HCT116 (cell line): Measurements from ENCODE around the gene OR3A3. TPM values are rescaled to one million over a fixed set of nuclear protein-coding genes. Genes with fewer than 3 reads are reported as not detected.

Experiments
- ATAC-seq: fragments of 200-7000 bp; cut with Tn5 transposase; 2 replicates; pipeline ENCODE4 v1.9.1; 2020; ENCODE audit warnings: mild to moderate bottlenecking, moderate library complexity
- BruUV-seq: library from RNA; stranded (reverse); fragments of 400-500 nt; replicated peaks from 2 replicates; lab custom pipeline; 2021; lab: Mats Ljungman, UMichigan
- CTCF ChIA-PET: fragments of 300-600 bp; sonication (Branson Sonifier 250); formaldehyde crosslinking; loops from one replicate; lab custom pipeline; 2021; ENCODE audit warnings: antibody characterized with exemption; lab: Charles Lee
- POLR2A ChIA-PET: fragments of 300-600, 350-600 bp; sonication (Branson Sonifier 250); formaldehyde crosslinking; loops from one replicate; lab custom pipeline; 2021; ENCODE audit warnings: antibody characterized with exemption; lab: Charles Lee
- RAD21 ChIA-PET, 2 experiments: fragments of 300-600 bp; sonication (Branson Sonifier 250); formaldehyde crosslinking; loops; one replicate each; lab custom pipeline; 2023; ENCODE audit warnings: low total read pairs in 2 of 2; ENCODE audit not compliant: uncharacterized antibody in 2 of 2, unreplicated experiment in 2 of 2, low non-redundant PET in 1 of 2; lab: Charles Lee
- DNase-seq: peaks from one replicate; pipeline ENCODE4 v3.0.0-alpha.2; 2010; ENCODE audit warnings: low read depth, low spot score
- H2AFZ ChIP-seq: fragments of 200-600 bp; shearing (Covaris generic), sonication (generic); 2 replicates; pipeline ENCODE4 v1.6.1; 2017; ENCODE audit warnings: low read depth, mixed run types, mixed read lengths, antibody characterized with exemption, low read length; ENCODE audit not compliant: poor library complexity, severe bottlenecking
- H3K27ac ChIP-seq: 2 replicates; pipeline ENCODE4 v1.5.1; 2012; ENCODE audit warnings: low read depth, low read length
- H3K27me3 ChIP-seq: fragments of 200-600 bp; sonication (generic); 2 replicates; pipeline ENCODE4 v1.6.1; 2016; ENCODE audit warnings: mixed run types, low read length, mixed read lengths; ENCODE audit not compliant: insufficient read depth
- H3K36me3 ChIP-seq, 2 experiments: fragments of 200-500 bp in 1 of 2; fragments of 200-600 bp in 1 of 2; sonication (Bioruptor generic) in 1 of 2; sonication (generic) in 1 of 2; 2 replicates each; pipeline versions ENCODE4 v1.5.1 to v1.6.1; 2014 to 2016; ENCODE audit warnings: low read length in 2 of 2, inconsistent platforms in 1 of 2, mixed read lengths in 1 of 2, mixed run types in 1 of 2; ENCODE audit not compliant: insufficient read depth in 2 of 2, control insufficient read depth in 1 of 2
- H3K4me1 ChIP-seq, 2 experiments: fragments of 200-600 bp in 1 of 2; sonication (generic) in 1 of 2; 2 replicates each; pipeline versions ENCODE4 v1.5.1 to v1.6.1; 2012 to 2017; ENCODE audit warnings: low read length in 2 of 2, inconsistent platforms in 1 of 2, mild to moderate bottlenecking in 1 of 2, mixed read lengths in 1 of 2, mixed run types in 1 of 2, moderate library complexity in 1 of 2; ENCODE audit not compliant: insufficient read depth in 2 of 2, control insufficient read depth in 1 of 2
- H3K4me2 ChIP-seq: fragments of 200-600 bp; sonication (generic); 2 replicates; pipeline ENCODE4 v1.6.1; 2017; ENCODE audit warnings: mixed run types, low read length, mixed read lengths
- H3K4me3 ChIP-seq, 2 experiments: fragments of 200-600 bp in 1 of 2; sonication (generic) in 1 of 2; replicated peaks in 1 of 2; 2 replicates each; pipeline ENCODE4 v1.5.1; 2011 to 2016; ENCODE audit warnings: low read length in 2 of 2, control low read depth in 1 of 2, low read depth in 1 of 2, mild to moderate bottlenecking in 1 of 2, mixed read lengths in 1 of 2, mixed run types in 1 of 2
- H3K79me2 ChIP-seq: fragments of 200-600 bp; sonication (generic); 2 replicates; pipeline ENCODE4 v1.6.1; 2017; ENCODE audit warnings: mild to moderate bottlenecking, mixed run types, low read length, moderate library complexity, mixed read lengths; ENCODE audit not compliant: insufficient read depth
- H3K9ac ChIP-seq: fragments of 200-600 bp; sonication (generic); 2 replicates; pipeline ENCODE4 v1.6.1; 2016; ENCODE audit warnings: low read length, mixed read lengths
- H3K9me2 ChIP-seq: fragments of 200-600 bp; sonication (generic), shearing (Covaris generic); 2 replicates; pipeline ENCODE4 v1.6.1; 2017; ENCODE audit warnings: mixed run types, mild to moderate bottlenecking, moderate library complexity; ENCODE audit not compliant: insufficient read depth
- H3K9me3 ChIP-seq, 2 experiments: fragments of 200-500 bp in 1 of 2; fragments of 200-600 bp in 1 of 2; sonication (Bioruptor generic) in 1 of 2; sonication (generic) in 1 of 2; 2 replicates each; pipeline ENCODE4 v1.6.1; 2014 to 2017; ENCODE audit warnings: low read length in 2 of 2, mixed read lengths in 2 of 2, inconsistent platforms in 1 of 2, low read depth in 1 of 2, mild to moderate bottlenecking in 1 of 2, mixed run types in 1 of 2, moderate library complexity in 1 of 2; ENCODE audit not compliant: control insufficient read depth in 1 of 2, insufficient read depth in 1 of 2
- H4K20me1 ChIP-seq: fragments of 200-600 bp; sonication (generic), shearing (Covaris generic); 2 replicates; pipeline ENCODE4 v1.6.1; 2017; ENCODE audit warnings: mixed run types, mild to moderate bottlenecking, moderate library complexity; ENCODE audit not compliant: insufficient read depth
- EGR1 ChIP-seq: IDR thresholded peaks from 2 replicates; pipeline ENCODE4 v1.6.1; 2012; ENCODE audit warnings: low read depth
- ELF1 ChIP-seq: IDR thresholded peaks from 2 replicates; pipeline ENCODE4 v1.6.1; 2012; ENCODE audit warnings: low read depth, borderline replicate concordance
- EZH2 ChIP-seq: fragments of 200-600 bp; sonication (generic); IDR thresholded peaks from 2 replicates; pipeline ENCODE4 v1.6.1; 2017; ENCODE audit warnings: antibody characterized with exemption, mixed run types
- EZH2phosphoT487 ChIP-seq: fragments of 200-600 bp; IDR thresholded peaks from 2 replicates; pipeline ENCODE4 v1.6.1; 2018; ENCODE audit warnings: antibody characterized with exemption, borderline replicate concordance
- FOSL1 ChIP-seq: IDR thresholded peaks from 2 replicates; pipeline ENCODE4 v1.6.1; 2012; ENCODE audit warnings: low read depth
- JUND ChIP-seq: IDR thresholded peaks from 2 replicates; pipeline ENCODE4 v1.6.1; 2012
- POLR2A ChIP-seq: IDR thresholded peaks from 2 replicates; pipeline ENCODE4 v1.7.0; 2011; ENCODE audit warnings: borderline replicate concordance; ENCODE audit not compliant: insufficient read depth, insufficient read length; ENCODE audit errors: extremely low read depth
- POLR2AphosphoS5 ChIP-seq: IDR thresholded peaks from 2 replicates; pipeline ENCODE4 v1.6.1; 2011; ENCODE audit warnings: mild to moderate bottlenecking, low read depth, low read length, moderate library complexity
- RAD21 ChIP-seq: IDR thresholded peaks from 2 replicates; pipeline ENCODE4 v1.6.1; 2012; ENCODE audit warnings: low read depth, mild to moderate bottlenecking
- SP1 ChIP-seq: IDR thresholded peaks from 2 replicates; pipeline ENCODE4 v1.6.1; 2012; ENCODE audit warnings: low read depth
- SRF ChIP-seq: IDR thresholded peaks from 2 replicates; pipeline ENCODE4 v1.6.1; 2012; ENCODE audit warnings: low read depth
- TCF7L2 ChIP-seq: IDR thresholded peaks from 2 replicates; pipeline ENCODE4 v1.7.0; 2011; ENCODE audit warnings: borderline replicate concordance, inconsistent platforms; ENCODE audit not compliant: insufficient read depth, insufficient read length; ENCODE audit errors: extremely low read depth
- YY1 ChIP-seq: IDR thresholded peaks from 2 replicates; pipeline ENCODE4 v1.6.1; 2011; ENCODE audit warnings: low read length, low read depth, moderate library complexity, mild to moderate bottlenecking; ENCODE audit not compliant: insufficient replicate concordance; ENCODE audit errors: extremely low read depth
- ZFX ChIP-seq: fragments of 450-650 bp; IDR thresholded peaks from 2 replicates; pipeline ENCODE4 v1.6.1; 2017
- ZNF274 ChIP-seq: fragments of 200-500 bp; sonication (Bioruptor generic); IDR thresholded peaks from 2 replicates; pipeline ENCODE4 v1.6.1; 2014; ENCODE audit warnings: mild to moderate bottlenecking, low read depth, low read length, inconsistent platforms
- intact Hi-C: fragments of 100-400 bp; cut with micrococcal nuclease; formaldehyde crosslinking; loops from 2 replicates; pipeline ENCODE4 v1.10.0; 2022
- total RNA-seq: library from RNA; stranded (reverse); gene quantifications from one replicate; pipeline ENCODE4 v1.2.1, GENCODE V29; 2021; ENCODE audit not compliant: unreplicated experiment
- TF ChIP-seq, protein P1 (sequence below): IDR thresholded peaks from 2 replicates; pipeline ENCODE4 v1.6.1; 2011; ENCODE audit warnings: mild to moderate bottlenecking, low read length, moderate library complexity; ENCODE audit not compliant: insufficient replicate concordance; ENCODE audit errors: extremely low read depth
- TF ChIP-seq, protein P2 (sequence below): IDR thresholded peaks from 2 replicates; pipeline ENCODE4 v1.6.1; 2012

OR3A3 gene
- total RNA-seq, 1 experiment from 2014 or later: not detected

DNA sequence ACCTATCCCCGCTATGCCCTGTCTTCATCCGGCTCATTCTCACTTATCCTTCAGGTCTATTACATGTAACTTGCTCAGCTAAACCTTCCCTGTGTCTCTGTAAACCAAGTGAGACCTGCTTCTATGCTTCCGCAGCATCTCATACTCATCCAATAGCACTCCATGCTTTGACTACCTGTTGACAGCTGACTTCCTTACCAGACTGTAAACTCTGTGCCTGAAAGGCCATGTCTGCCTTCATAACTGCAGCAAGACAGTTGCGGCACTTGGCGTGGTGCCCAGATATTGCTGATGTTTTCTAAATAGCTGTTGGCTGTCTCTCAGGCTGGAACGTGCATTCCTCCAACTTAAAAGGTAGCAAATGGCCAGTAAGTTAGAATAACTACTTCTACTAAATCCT is 11.1 kb upstream of the OR3A3 start:
- Histone ChIP-seq H3K36me3 (no peaks in the 10 kb centered on the region), H3K9ac (no peak overlapping the region), H3K4me1 (no peaks in the 10 kb centered on the region), H3K79me2 (no peaks in the 10 kb centered on the region), H3K4me3 (no peak overlapping the region), H3K9me3 (no peaks in the 10 kb centered on the region), H4K20me1 (no peaks in the 10 kb centered on the region), H3K27ac (no peak overlapping the region), H2AFZ (no peak overlapping the region), H3K4me2 (no peak overlapping the region), H3K9me2 (no peaks in the 10 kb centered on the region), H3K27me3 (peaks cover 10% of the 10 kb centered on the region; the same call in 1 of the 2 replicates)
- no TSS peak for BruUV-seq
- no peak for ATAC-seq
- ChIA-PET CTCF (no interaction called here), POLR2A (no interaction called here), RAD21 (no interaction called here)
- TF ChIP-seq SRF (no peak), EZH2 (no peak), ZFX (no peak), EZH2phosphoT487 (no peak), POLR2A (no peak)
- DNase-seq: no peak
- intact Hi-C loops: no loop called here

DNA sequence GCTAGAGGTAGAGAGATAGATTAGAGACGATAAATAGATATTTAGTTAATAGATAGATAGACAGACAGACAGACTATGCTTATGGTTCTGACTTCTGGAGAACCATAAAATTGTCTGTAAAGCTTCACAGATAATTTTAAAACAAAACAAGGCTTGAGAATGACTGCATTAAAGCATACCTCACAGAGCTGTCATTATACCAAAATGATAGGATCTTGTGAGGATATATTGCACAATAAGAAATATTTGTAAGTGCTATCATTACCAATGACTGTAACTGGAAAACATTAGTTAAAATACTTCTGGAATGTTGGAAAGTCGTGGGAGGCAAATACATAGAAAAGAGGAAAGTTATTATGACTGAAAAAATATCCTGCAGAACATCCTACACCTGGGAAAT is 9.4 kb upstream of the OR3A3 start:
- H2AFZ ChIP-seq: no peak overlapping the region
- BruUV-seq: no TSS peak
- no peaks in the 10 kb centered on the region for H3K36me3 ChIP-seq
- ChIA-PET RAD21 (no interaction called here), CTCF (no interaction called here), POLR2A (no interaction called here)
- H3K4me1 ChIP-seq: no peaks in the 10 kb centered on the region
- no peaks in the 10 kb centered on the region for H3K9me2 ChIP-seq
- intact Hi-C loops: no loop called here
- no peak for ATAC-seq
- no peaks in the 10 kb centered on the region for H3K9me3 ChIP-seq
- peaks cover 10% of the 10 kb centered on the region for H3K27me3 ChIP-seq
- no peaks in the 10 kb centered on the region for H4K20me1 ChIP-seq
- no peak for DNase-seq
- no peaks in the 10 kb centered on the region for H3K79me2 ChIP-seq
- H3K9ac ChIP-seq: no peak overlapping the region
- H3K27ac ChIP-seq: no peak overlapping the region
- no peak overlapping the region for H3K4me3 ChIP-seq
- H3K4me2 ChIP-seq: no peak overlapping the region
- TF ChIP-seq YY1: no peak
- no peak for TF ChIP-seq JUND
- no peak for TF ChIP-seq POLR2A
- TF ChIP-seq, protein P1, sequence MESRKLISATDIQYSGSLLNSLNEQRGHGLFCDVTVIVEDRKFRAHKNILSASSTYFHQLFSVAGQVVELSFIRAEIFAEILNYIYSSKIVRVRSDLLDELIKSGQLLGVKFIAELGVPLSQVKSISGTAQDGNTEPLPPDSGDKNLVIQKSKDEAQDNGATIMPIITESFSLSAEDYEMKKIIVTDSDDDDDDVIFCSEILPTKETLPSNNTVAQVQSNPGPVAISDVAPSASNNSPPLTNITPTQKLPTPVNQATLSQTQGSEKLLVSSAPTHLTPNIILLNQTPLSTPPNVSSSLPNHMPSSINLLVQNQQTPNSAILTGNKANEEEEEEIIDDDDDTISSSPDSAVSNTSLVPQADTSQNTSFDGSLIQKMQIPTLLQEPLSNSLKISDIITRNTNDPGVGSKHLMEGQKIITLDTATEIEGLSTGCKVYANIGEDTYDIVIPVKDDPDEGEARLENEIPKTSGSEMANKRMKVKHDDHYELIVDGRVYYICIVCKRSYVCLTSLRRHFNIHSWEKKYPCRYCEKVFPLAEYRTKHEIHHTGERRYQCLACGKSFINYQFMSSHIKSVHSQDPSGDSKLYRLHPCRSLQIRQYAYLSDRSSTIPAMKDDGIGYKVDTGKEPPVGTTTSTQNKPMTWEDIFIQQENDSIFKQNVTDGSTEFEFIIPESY: no peak
- TF ChIP-seq FOSL1: no peak
- TF ChIP-seq SP1: no peak
- no peak for TF ChIP-seq EZH2phosphoT487
- no peak for TF ChIP-seq POLR2AphosphoS5
- TF ChIP-seq RAD21: no peak
- no peak for TF ChIP-seq TCF7L2
- no peak for TF ChIP-seq EGR1
- no peak for TF ChIP-seq ZNF274
- no peak for TF ChIP-seq ELF1
- TF ChIP-seq, protein P2, sequence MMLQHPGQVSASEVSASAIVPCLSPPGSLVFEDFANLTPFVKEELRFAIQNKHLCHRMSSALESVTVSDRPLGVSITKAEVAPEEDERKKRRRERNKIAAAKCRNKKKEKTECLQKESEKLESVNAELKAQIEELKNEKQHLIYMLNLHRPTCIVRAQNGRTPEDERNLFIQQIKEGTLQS: no peak
